Measurements from ENCODE around the gene MGLL.

GRCh38 chr3:127784865-127785710 lies 37.2 kb downstream of the MGLL start:
- TF ChIP-seq EZH2 (IDR thresholded peaks at IDR 0.05) (no peak), POLR2AphosphoS5 (IDR thresholded peaks at IDR 0.05; ENCODE audit: borderline replicate concordance, low read depth, low read length) (no peak)

Measured in SK-N-MC (cell line).